SK-N-SH (cell line): ENCODE results near the gene FBXL2. TPM values are rescaled to one million over a fixed set of nuclear protein-coding genes. Genes with fewer than 3 reads are reported as not detected.

Source experiments
- CTCF ChIA-PET: fragments of 300-600, 350-600 bp; formaldehyde crosslinking; extraction: SDS; loops from one replicate; lab custom pipeline; 2021; lab: Yijun Ruan, JAX
- POLR2A ChIA-PET: fragments of 350-600 bp; sonication (Branson Sonifier 250); formaldehyde crosslinking; extraction: SDS; loops from one replicate; lab custom pipeline; 2020; ENCODE audit warnings: antibody characterized with exemption, inconsistent platforms; lab: Yijun Ruan, JAX
- DNase-seq: peaks from one replicate; pipeline ENCODE4 v3.0.0; 2012
- H2AFZ ChIP-seq: fragments of 200-600 bp; sonication (generic); 2 replicates; pipeline ENCODE4 v1.8.1; 2016; ENCODE audit warnings: antibody characterized with exemption, mild to moderate bottlenecking, low read depth
- H3F3A ChIP-seq: fragments of 200-600 bp; sonication (generic); replicated peaks from 2 replicates; pipeline ENCODE3; 2016; ENCODE audit warnings: antibody characterized with exemption, mild to moderate bottlenecking; ENCODE audit not compliant: insufficient read depth
- H3K27ac ChIP-seq, 2 experiments: fragments of 200-500 bp in 1 of 2; fragments of 200-600 bp in 1 of 2; sonication (Bioruptor generic) in 1 of 2; sonication (generic), shearing (Covaris generic) in 1 of 2; 2 replicates each; pipeline versions ENCODE4 v1.5.1 to v1.6.1; 2014 to 2016; ENCODE audit warnings: low read depth in 2 of 2, inconsistent platforms in 1 of 2, low read length in 1 of 2, mild to moderate bottlenecking in 1 of 2, mixed read lengths in 1 of 2
- H3K27me3 ChIP-seq: fragments of 200-600 bp; sonication (generic), shearing (Covaris generic); 2 replicates; pipeline ENCODE4 v1.6.1; 2016; ENCODE audit warnings: mixed run types; ENCODE audit not compliant: insufficient read depth
- H3K36me3 ChIP-seq, 2 experiments: fragments of 200-500 bp in 1 of 2; fragments of 200-600 bp in 1 of 2; sonication (Bioruptor generic) in 1 of 2; sonication (generic) in 1 of 2; replicated peaks in 1 of 2; 2 replicates each; pipeline versions ENCODE3 to v1.5.1; 2014 to 2016; ENCODE audit warnings: low read length in 1 of 2, mild to moderate bottlenecking in 1 of 2; ENCODE audit not compliant: insufficient read depth in 2 of 2, control insufficient read depth in 1 of 2
- H3K4me1 ChIP-seq, 2 experiments: fragments of 200-500 bp in 1 of 2; fragments of 200-600 bp in 1 of 2; sonication (Bioruptor generic) in 1 of 2; sonication (generic), shearing (Covaris generic) in 1 of 2; 2 replicates each; pipeline versions ENCODE4 v1.5.1 to v1.6.1; 2014 to 2016; ENCODE audit warnings: low read depth in 1 of 2, low read length in 1 of 2, mixed run types in 1 of 2; ENCODE audit not compliant: insufficient read depth in 2 of 2, control insufficient read depth in 1 of 2
- H3K4me2 ChIP-seq: fragments of 200-600 bp; sonication (generic), shearing (Covaris generic); 2 replicates; pipeline ENCODE4 v1.6.1; 2017; ENCODE audit warnings: mixed run types
- H3K4me3 ChIP-seq, 2 experiments: fragments of 200-500 bp in 1 of 2; fragments of 200-600 bp in 1 of 2; sonication (Bioruptor generic) in 1 of 2; sonication (generic), shearing (Covaris generic) in 1 of 2; 2 replicates each; pipeline versions ENCODE4 v1.5.1 to v1.8.1; 2014 to 2016; ENCODE audit warnings: low read depth in 2 of 2, inconsistent platforms in 1 of 2, low read length in 1 of 2, mild to moderate bottlenecking in 1 of 2, mixed read lengths in 1 of 2, moderate library complexity in 1 of 2
- H3K79me2 ChIP-seq: fragments of 200-600 bp; sonication (generic); 2 replicates; pipeline ENCODE4 v1.8.1; 2017; ENCODE audit warnings: mild to moderate bottlenecking; ENCODE audit not compliant: insufficient read depth
- H3K9ac ChIP-seq: fragments of 200-600 bp; sonication (generic); 2 replicates; pipeline ENCODE4 v1.6.1; 2017; ENCODE audit warnings: mixed run types
- H3K9me2 ChIP-seq: fragments of 200-600 bp; sonication (generic); 2 replicates; pipeline ENCODE4 v1.6.1; 2017; ENCODE audit warnings: mixed run types
- H3K9me3 ChIP-seq: fragments of 200-600 bp; sonication (generic); 2 replicates; pipeline ENCODE4 v1.6.1; 2017; ENCODE audit warnings: mixed run types, mild to moderate bottlenecking, moderate library complexity
- H4K20me1 ChIP-seq: fragments of 200-600 bp; sonication (generic); 2 replicates; pipeline ENCODE4 v1.6.1; 2017; ENCODE audit warnings: mild to moderate bottlenecking, mixed run types; ENCODE audit not compliant: insufficient read depth
- CHD2 ChIP-seq: fragments of 150-350 bp; IDR thresholded peaks from 2 replicates; pipeline ENCODE4 v1.6.1; 2018; ENCODE audit warnings: low read length; ENCODE audit not compliant: partially characterized antibody
- EP300 ChIP-seq, 2 experiments: IDR thresholded peaks; 2 replicates each; pipeline versions ENCODE4 v1.4.0 to v1.6.1; 2012; ENCODE audit warnings: borderline replicate concordance in 1 of 2, low read depth in 1 of 2, low read length in 1 of 2
- EZH2phosphoT487 ChIP-seq: fragments of 200-600 bp; sonication (generic); IDR thresholded peaks from 2 replicates; pipeline ENCODE4 v1.6.1; 2017; ENCODE audit warnings: low read depth, mixed run types, mild to moderate bottlenecking, antibody characterized with exemption, moderate library complexity, borderline replicate concordance
- FOSL2 ChIP-seq: IDR thresholded peaks from 2 replicates; pipeline ENCODE4 v1.4.0; 2012; ENCODE audit warnings: low read depth, mild to moderate bottlenecking, moderate library complexity, borderline replicate concordance
- FOXJ3 ChIP-seq: sonication (generic); formaldehyde crosslinking; IDR thresholded peaks from 2 replicates; pipeline ENCODE4 v1.5.1; 2020; ENCODE audit warnings: mild to moderate bottlenecking, missing genetic modification reagents
- FOXM1 ChIP-seq: IDR thresholded peaks from 2 replicates; pipeline ENCODE4 v1.4.0; 2012; ENCODE audit warnings: low read depth, mild to moderate bottlenecking
- GABPA ChIP-seq: IDR thresholded peaks from 2 replicates; pipeline ENCODE4 v1.4.0; 2012; ENCODE audit warnings: low read depth, mild to moderate bottlenecking
- IRF3 ChIP-seq: fragments of 150-350 bp; IDR thresholded peaks from 2 replicates; pipeline ENCODE4 v1.6.1; 2016; ENCODE audit warnings: mild to moderate bottlenecking, low read depth, low read length
- JUND ChIP-seq: IDR thresholded peaks from 2 replicates; pipeline ENCODE4 v1.4.0; 2012
- MEF2A ChIP-seq: IDR thresholded peaks from 2 replicates; pipeline ENCODE4 v1.4.0; 2012; ENCODE audit warnings: low read depth, borderline replicate concordance
- MXI1 ChIP-seq: IDR thresholded peaks from 2 replicates; pipeline ENCODE4 v1.6.1; 2012; ENCODE audit warnings: mild to moderate bottlenecking, low read depth, low read length, improper control_type of control experiment
- NFIC ChIP-seq: IDR thresholded peaks from 2 replicates; pipeline ENCODE4 v1.4.0; 2012; ENCODE audit warnings: borderline replicate concordance
- PBX3 ChIP-seq: IDR thresholded peaks from 2 replicates; pipeline ENCODE4; 2012
- POLR2AphosphoS5 ChIP-seq: IDR thresholded peaks from 2 replicates; pipeline ENCODE4 v1.6.1; 2012; ENCODE audit warnings: low read depth, low read length
- RCOR1 ChIP-seq: fragments of 150-350 bp; IDR thresholded peaks from 2 replicates; pipeline ENCODE4 v1.6.1; 2017; ENCODE audit warnings: antibody characterized with exemption, low read length
- RFX5 ChIP-seq: IDR thresholded peaks from 2 replicates; pipeline ENCODE4 v1.6.1; 2012; ENCODE audit warnings: mild to moderate bottlenecking, improper control_type of control experiment, low read length
- RXRA ChIP-seq: IDR thresholded peaks from 2 replicates; pipeline ENCODE4 v1.4.0; 2012; ENCODE audit warnings: low read depth, mild to moderate bottlenecking, borderline replicate concordance
- TEAD4 ChIP-seq: IDR thresholded peaks from 2 replicates; pipeline ENCODE4 v1.4.0; 2012; ENCODE audit warnings: mild to moderate bottlenecking, borderline replicate concordance; ENCODE audit not compliant: insufficient read depth
- USF1 ChIP-seq: IDR thresholded peaks from 2 replicates; pipeline ENCODE4 v1.4.0; 2012; ENCODE audit warnings: low read depth, borderline replicate concordance
- ZBTB33 ChIP-seq: IDR thresholded peaks from 2 replicates; pipeline ENCODE4 v1.4.0; 2012; ENCODE audit warnings: low read depth, borderline replicate concordance
- WGBS: methylation state at CpG from one replicate; pipeline ENCODE4 v1.1.6; 2017; ENCODE audit warnings: low lambda C conversion rate; 5-methylcytosine and 5-hydroxymethylcytosine counted together
- polyA plus RNA-seq, 3 experiments: library from polyadenylated mRNA; depleted of rRNA; stranded (reverse); fragments of >200 nt; gene quantifications; 2 replicates each; pipeline ENCODE4 v1.2.3, GENCODE V29; 2012

Gene FBXL2
- polyA plus RNA-seq, 1 of the 3 experiments (the other 2 are of a cell fraction): 13.7 TPM

- Histone ChIP-seq H3K79me2 (no peaks in the 10 kb centered on the region), H3F3A (peaks cover 3% of the 10 kb centered on the region)
- no peak for TF ChIP-seq USF1
- TF ChIP-seq JUND: no peak
- TF ChIP-seq GABPA: no peak
- no peak for TF ChIP-seq FOSL2
- no peak for TF ChIP-seq NFIC
- no peak for TF ChIP-seq RCOR1
- no peak for TF ChIP-seq POLR2AphosphoS5
- TF ChIP-seq ZBTB33: no peak
- no peak for TF ChIP-seq PBX3
- TF ChIP-seq, all 33 proteins: peak for 0
- ChIA-PET CTCF (no interaction called here), POLR2A (no interaction called here)
- Histone ChIP-seq H3K9me2 (no peaks in the 10 kb centered on the region), H3K36me3 (no peaks in the 10 kb centered on the region), H3K27me3 (no peaks in the 10 kb centered on the region), H3K4me3 (no peak overlapping the region), H4K20me1 (no peaks in the 10 kb centered on the region), H3K9ac (no peak overlapping the region), H2AFZ (no peak overlapping the region), H3K27ac (no peak overlapping the region), H3K9me3 (no peaks in the 10 kb centered on the region), H3K4me1 (no peaks in the 10 kb centered on the region), H3K4me2 (no peak overlapping the region)
- no peak for DNase-seq
Observed at GRCh38 chr3:33246786-33247185, 30.5 kb upstream of the FBXL2 start.

- CTCF ChIA-PET: interaction anchor here (1.0 to 1.1 kb wide), 2 partner anchors 119 to 122 kb away, joined by 3 read pairs; no protein-coding TSS in a partner anchor
- H3K9me3 ChIP-seq: no peaks in the 10 kb centered on the region
- H3K9ac ChIP-seq: no peak overlapping the region
- H3K27ac ChIP-seq: no peak overlapping the region
- H4K20me1 ChIP-seq: no peaks in the 10 kb centered on the region
- H2AFZ ChIP-seq: no peak overlapping the region
- H3F3A ChIP-seq: peaks cover 3% of the 10 kb centered on the region
- no peak overlapping the region for H3K4me3 ChIP-seq
- no peaks in the 10 kb centered on the region for H3K79me2 ChIP-seq
- POLR2A ChIA-PET: no interaction called here
- no peaks in the 10 kb centered on the region for H3K9me2 ChIP-seq
- no peaks in the 10 kb centered on the region for H3K27me3 ChIP-seq
- H3K36me3 ChIP-seq: no peaks in the 10 kb centered on the region
- H3K4me1 ChIP-seq: no peaks in the 10 kb centered on the region
- H3K4me2 ChIP-seq: no peak overlapping the region
- 7% methylated on average over 1 of the region's 1 CpG for WGBS
- no peak for DNase-seq
- TF ChIP-seq EZH2phosphoT487 (no peak), IRF3 (no peak), FOXJ3 (CRISPR knock-in tag) (no peak), USF1 (no peak), RFX5 (no peak), EP300 (IDR thresholded peaks at IDR 0.05; ENCODE audit: borderline replicate concordance in 1 of 2, low read depth in 1 of 2, low read length in 1 of 2) (no peak), ZBTB33 (no peak), FOXM1 (no peak), RXRA (no peak), MXI1 (no peak), NFIC (no peak), CHD2 (no peak), TEAD4 (no peak), MEF2A (no peak)
Observed at GRCh38 chr3:33250712-33251111, 26.5 kb upstream of the FBXL2 start.
